IMR-90 (cell line): ENCODE results near the gene AGAP1. TPM values are rescaled to one million over a fixed set of nuclear protein-coding genes. Genes with fewer than 3 reads are reported as not detected.

Experiments used
- ATAC-seq: fragments of 200-7000 bp; cut with Tn5 transposase; 2 replicates; pipeline ENCODE4 v1.9.1; 2020; ENCODE audit warnings: low read depth, mild to moderate bottlenecking, moderate library complexity
- BruUV-seq: library from RNA; stranded (reverse); fragments of 400-500 nt; replicated peaks from 2 replicates; lab custom pipeline; 2021; lab: Mats Ljungman, UMichigan
- CTCF ChIA-PET: fragments of 300-600 bp; formaldehyde crosslinking; extraction: SDS; loops from one replicate; lab custom pipeline; 2021; ENCODE audit warnings: antibody characterized with exemption; lab: Yijun Ruan, JAX
- POLR2A ChIA-PET: fragments of 300-600 bp; sonication (Branson Sonifier 250); formaldehyde crosslinking; loops from one replicate; lab custom pipeline; 2022; ENCODE audit warnings: antibody characterized with exemption; ENCODE audit not compliant: unreplicated experiment; lab: Charles Lee
- DNase-seq: peaks from one replicate; pipeline ENCODE4 v3.0.0; 2013
- H2AFZ ChIP-seq: replicated peaks from 2 replicates; pipeline ENCODE3; 2013; ENCODE audit warnings: low read length, mild to moderate bottlenecking; ENCODE audit not compliant: poor library complexity
- H2AK5ac ChIP-seq: 2 replicates; pipeline ENCODE4 v1.6.1; 2013; ENCODE audit warnings: low read depth, low read length, inconsistent platforms
- H2AK9ac ChIP-seq: replicated peaks from 2 replicates; pipeline ENCODE3; 2013; ENCODE audit warnings: mild to moderate bottlenecking, low read depth, low read length, moderate library complexity; ENCODE audit not compliant: poor library complexity
- H2BK120ac ChIP-seq: 2 replicates; pipeline ENCODE4 v1.6.1; 2013; ENCODE audit warnings: low read depth, low read length, inconsistent platforms
- H2BK15ac ChIP-seq: 3 replicates; pipeline ENCODE4 v1.6.1; 2013; ENCODE audit warnings: low read depth, low read length, inconsistent platforms
- H2BK20ac ChIP-seq: 2 replicates; pipeline ENCODE4 v1.6.1; 2013; ENCODE audit warnings: low read depth, mild to moderate bottlenecking, inconsistent platforms, low read length, moderate library complexity
- H2BK5ac ChIP-seq: 2 replicates; pipeline ENCODE4 v1.6.1; 2013; ENCODE audit warnings: mild to moderate bottlenecking, low read depth, low read length, inconsistent platforms; ENCODE audit not compliant: poor library complexity, severe bottlenecking
- H3K14ac ChIP-seq: replicated peaks from 2 replicates; pipeline ENCODE4 v1.6.1; 2013; ENCODE audit warnings: low read depth, low read length, inconsistent platforms
- H3K18ac ChIP-seq: 2 replicates; pipeline ENCODE4 v1.6.1; 2013; ENCODE audit warnings: low read depth, low read length, control low read depth
- H3K23ac ChIP-seq: 2 replicates; pipeline ENCODE4 v1.6.1; 2013; ENCODE audit warnings: low read depth, low read length, inconsistent platforms
- H3K27ac ChIP-seq: 2 replicates; pipeline ENCODE4 v1.5.1; 2013; ENCODE audit warnings: mild to moderate bottlenecking, control low read depth, low read length; ENCODE audit not compliant: insufficient read depth
- H3K27me3 ChIP-seq: 2 replicates; pipeline ENCODE4 v1.6.1; 2013; ENCODE audit warnings: low read length; ENCODE audit not compliant: control insufficient read depth, insufficient read depth
- H3K36me3 ChIP-seq: 2 replicates; pipeline ENCODE4 v1.6.1; 2013; ENCODE audit warnings: low read length, mixed read lengths; ENCODE audit not compliant: control insufficient read depth, insufficient read depth
- H3K4ac ChIP-seq: 2 replicates; pipeline ENCODE4 v1.6.1; 2013; ENCODE audit warnings: low read depth, low read length, inconsistent platforms
- H3K4me1 ChIP-seq: 2 replicates; pipeline ENCODE4 v1.6.1; 2013; ENCODE audit warnings: low read length, mixed read lengths; ENCODE audit not compliant: control insufficient read depth, insufficient read depth
- H3K4me2 ChIP-seq: 2 replicates; pipeline ENCODE4 v1.6.1; 2013; ENCODE audit warnings: low read depth, mild to moderate bottlenecking, control low read depth, low read length, moderate library complexity
- H3K4me3 ChIP-seq: 2 replicates; pipeline ENCODE4 v1.5.1; 2013; ENCODE audit warnings: low read depth, mild to moderate bottlenecking, control low read depth, low read length, moderate library complexity; ENCODE audit not compliant: insufficient read depth
- H3K56ac ChIP-seq: 2 replicates; pipeline ENCODE4 v1.6.1; 2013; ENCODE audit warnings: low read length, inconsistent platforms; ENCODE audit not compliant: insufficient read depth; ENCODE audit errors: extremely low read depth
- H3K79me1 ChIP-seq, 2 experiments: 2 replicates each; pipeline ENCODE4 v1.6.1; 2013; ENCODE audit warnings: low read length in 2 of 2, inconsistent platforms in 1 of 2, low read depth in 1 of 2
- H3K9ac ChIP-seq: 2 replicates; pipeline ENCODE4 v1.6.1; 2013; ENCODE audit warnings: low read depth, low read length, control low read depth
- H3K9me1 ChIP-seq: 2 replicates; pipeline ENCODE4 v1.6.1; 2013; ENCODE audit warnings: low read length, inconsistent platforms; ENCODE audit not compliant: insufficient read depth
- H3K9me3 ChIP-seq: 2 replicates; pipeline ENCODE4 v1.6.1; 2013; ENCODE audit warnings: low read length; ENCODE audit not compliant: control insufficient read depth, insufficient read depth
- H4K20me1 ChIP-seq: 2 replicates; pipeline ENCODE4 v1.6.1; 2013; ENCODE audit warnings: low read length, inconsistent platforms; ENCODE audit not compliant: insufficient read depth
- H4K5ac ChIP-seq: 2 replicates; pipeline ENCODE4 v1.6.1; 2013; ENCODE audit warnings: mild to moderate bottlenecking, low read depth, low read length, control low read depth
- H4K8ac ChIP-seq, 2 experiments: 2 replicates each; pipeline ENCODE4 v1.6.1; 2013; ENCODE audit warnings: low read depth in 2 of 2, low read length in 2 of 2, control low read depth in 1 of 2, inconsistent platforms in 1 of 2
- H4K91ac ChIP-seq: 2 replicates; pipeline ENCODE4 v1.6.1; 2013; ENCODE audit warnings: low read depth, low read length, inconsistent platforms; ENCODE audit not compliant: insufficient read depth
- BHLHE40 ChIP-seq: fragments of 150-350 bp; IDR thresholded peaks from 2 replicates; pipeline ENCODE4 v1.6.1; 2016; ENCODE audit warnings: mild to moderate bottlenecking, low read depth, low read length
- CEBPB ChIP-seq: IDR thresholded peaks from 2 replicates; pipeline ENCODE4 v1.6.1; 2012; ENCODE audit warnings: low read depth, low read length, improper control_type of control experiment
- CTCF ChIP-seq: conservative IDR thresholded peaks from 2 replicates; pipeline ENCODE4 v1.5.1; 2012; ENCODE audit warnings: mild to moderate bottlenecking, low read depth, low read length, improper control_type of control experiment
- MAZ ChIP-seq: IDR thresholded peaks from 2 replicates; pipeline ENCODE4 v1.6.1; 2012; ENCODE audit warnings: low read depth, mild to moderate bottlenecking, low read length, improper control_type of control experiment, moderate library complexity, borderline replicate concordance
- RAD21 ChIP-seq: IDR thresholded peaks from 2 replicates; pipeline ENCODE4 v1.6.1; 2012; ENCODE audit warnings: low read length, improper control_type of control experiment
- WGBS, 2 experiments: methylation state at CpG; one replicate each; pipeline versions ENCODE4 v1.1.5 to v1.1.7; 2013; ENCODE audit warnings: missing lambda C conversion rate in 2 of 2; ENCODE audit not compliant: insufficient read length in 1 of 2; ENCODE audit errors: extremely low coverage in 2 of 2; 5-methylcytosine and 5-hydroxymethylcytosine counted together
- dilution Hi-C: fragments of 300-500 bp; cut with HindIII; formaldehyde crosslinking; loops from one replicate; pipeline ENCODE4 v1.14.3; 2018; ENCODE audit warnings: low sequenced_read_pairs; ENCODE audit not compliant: unreplicated experiment
- in situ Hi-C: fragments of 300-500 bp; cut with MboI; formaldehyde crosslinking; loops from 3 replicates; pipeline ENCODE4 v1.14.3; 2019; ENCODE audit warnings: low sequenced_read_pairs, inconsistent platforms, mixed read lengths
- intact Hi-C: fragments of 100-400 bp; cut with micrococcal nuclease; formaldehyde crosslinking; loops from 2 replicates; pipeline ENCODE4 v1.10.0; 2022
- polyA plus RNA-seq, 3 experiments: library from polyadenylated mRNA; depleted of rRNA; stranded (reverse); fragments of >200 nt; gene quantifications; 2 replicates each; pipeline ENCODE4 v1.2.3, GENCODE V29; 2012; ENCODE audit warnings: low replicate concordance in 1 of 3
- total RNA-seq: library from RNA; depleted of rRNA; stranded (reverse); fragments of >200 nt; gene quantifications from 2 replicates; pipeline ENCODE4 v1.2.3, GENCODE V29; 2012

The AGAP1 gene
- total and polyA plus RNA-seq, 2 of the 4 experiments (the other 2 are of a cell fraction), result 15.1 to 16.4 TPM

- Histone ChIP-seq H3K23ac (no peak overlapping the region), H3K36me3 (no peaks in the 10 kb centered on the region), H4K20me1 (peaks cover 55% of the 10 kb centered on the region), H2BK120ac (no peak overlapping the region), H4K8ac (no peak overlapping the region), H3K79me1 (peaks cover 37 to 77% of the 10 kb centered on the region in 2 experiments), H2BK15ac (no peak overlapping the region), H2AK5ac (no peak overlapping the region), H3K9me3 (peaks cover 9% of the 10 kb centered on the region), H2AFZ (no peak overlapping the region), H3K18ac (no peak overlapping the region), H2AK9ac (no peak overlapping the region), H4K91ac (no peak overlapping the region), H3K4me3 (no peak overlapping the region), H3K4ac (no peak overlapping the region), H2BK5ac (no peak overlapping the region), H4K5ac (no peak overlapping the region), H3K56ac (no peak overlapping the region), H2BK20ac (no peak overlapping the region), H3K14ac (no peak overlapping the region), H3K9me1 (peaks cover 3% of the 10 kb centered on the region; the same call in 1 of the 2 replicates), H3K27ac (no peak overlapping the region), H3K9ac (no peak overlapping the region), H3K4me1 (peaks cover 2% of the 10 kb centered on the region; the same call in 1 of the 2 replicates), H3K27me3 (no peaks in the 10 kb centered on the region), H3K4me2 (peak overlapping the region; percentile 39; the same call in 1 of the 2 replicates)
- intact Hi-C loops (loop anchor here (5.0 kb wide), 1 partner anchor 68 kb away; no protein-coding TSS in a partner anchor), dilution Hi-C loops (no loop called here), in situ Hi-C loops (no loop called here)
- BruUV-seq, result no TSS peak
- ATAC-seq (no peak), DNase-seq (no peak)
- ChIA-PET POLR2A (no interaction called here), CTCF (no interaction called here)
- WGBS, 2 experiments, result no CpG with 5 or more reads among the region's 4 CpGs
- TF ChIP-seq CTCF, result no peak
- TF ChIP-seq CEBPB, result peak; percentile 46; the same call in 1 of the 2 replicates
- no peak for TF ChIP-seq MAZ
- no peak for TF ChIP-seq BHLHE40
- no peak for TF ChIP-seq RAD21
Measured at GRCh38 chr2:235570256-235570655, 76.4 kb downstream of the AGAP1 start.
